Activated CD8-positive, alpha-beta memory T cell treated with anti-CD3 and anti-CD28 coated beads, Interleukin-2, amount 50 U/mL, for 48 hours (primary cell): ENCODE results near the gene EBF4.

ENCODE experiments used
- DNase-seq: peaks from one replicate; pipeline ENCODE4 v3.0.0-alpha.2; 2020

Gene EBF4

DNA sequence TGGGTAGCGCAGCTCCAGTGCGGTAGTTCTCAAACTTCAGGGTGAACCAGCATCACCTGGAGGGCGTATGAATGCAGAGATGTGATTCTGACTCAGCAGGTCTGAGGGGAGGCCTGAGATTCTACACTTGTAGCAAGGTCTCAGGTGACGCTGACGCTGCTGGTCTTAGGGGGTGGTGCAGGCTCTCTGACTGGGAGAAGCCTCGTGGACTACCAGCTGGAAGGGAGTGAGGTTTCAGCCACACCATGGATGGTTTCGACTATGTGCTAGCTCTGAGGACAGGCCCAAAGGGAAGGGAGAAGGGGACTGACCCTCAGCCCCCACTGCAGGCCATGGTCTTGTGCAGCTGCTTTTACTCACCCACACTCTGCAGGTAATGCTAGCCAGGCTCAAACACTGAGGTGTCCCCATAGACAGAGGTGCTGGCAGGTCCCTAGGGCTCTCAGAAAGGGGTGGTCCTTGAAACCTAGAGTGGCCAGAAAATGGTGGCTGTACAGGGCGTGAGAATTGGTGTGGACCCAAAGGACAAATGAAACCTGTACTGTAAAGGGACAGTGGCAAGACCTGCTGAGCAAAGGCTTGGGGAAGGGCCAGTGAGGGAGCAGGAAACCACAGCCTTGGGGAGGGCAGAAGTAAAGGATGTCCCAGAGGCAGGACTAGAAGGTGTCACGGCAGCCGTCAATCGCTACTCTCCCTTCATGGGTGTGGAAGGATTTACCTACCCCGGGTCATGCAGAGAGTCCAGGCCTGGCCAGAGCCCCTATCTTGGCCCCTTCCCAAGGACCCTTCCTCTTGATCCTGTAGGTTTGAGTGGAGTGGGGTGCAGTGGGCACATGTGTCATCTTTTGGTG, 52.7 kb downstream of the EBF4 start:
- DNase-seq = peak; percentile 46

DNA sequence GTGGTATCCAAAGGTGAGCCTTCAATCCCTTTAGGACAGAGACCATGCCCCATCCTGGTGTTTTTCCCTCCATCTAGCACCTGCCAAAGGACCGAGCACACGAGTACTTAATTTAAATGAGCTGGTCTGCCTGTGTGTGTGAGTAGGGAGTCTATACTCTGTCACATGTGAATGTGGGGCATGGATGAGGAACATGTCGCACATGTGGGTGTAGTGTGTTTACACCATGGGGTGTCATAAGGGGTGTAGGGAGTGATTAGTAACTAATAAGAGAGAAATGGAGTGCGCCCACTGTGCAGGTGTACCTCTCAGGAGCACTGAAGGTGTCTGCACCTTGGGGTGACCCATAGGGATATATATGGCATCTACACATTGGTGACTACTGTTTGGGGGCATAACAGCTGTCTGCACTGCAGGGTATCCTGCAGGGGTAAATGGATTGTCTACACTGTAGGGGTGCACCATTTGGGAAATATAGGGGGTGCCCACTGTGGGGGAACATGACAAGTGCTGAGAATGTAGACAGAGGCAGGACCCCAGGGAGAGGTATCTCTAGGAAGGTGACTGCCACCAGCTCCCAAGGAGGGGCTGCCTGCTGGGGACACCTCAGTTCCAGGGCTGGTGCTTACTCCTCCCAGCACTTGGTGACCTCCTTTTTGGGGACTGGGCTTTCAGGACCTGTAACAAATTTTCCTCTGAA, 53.5 kb downstream of the EBF4 start:
- DNase-seq = peak; percentile 33

DNA sequence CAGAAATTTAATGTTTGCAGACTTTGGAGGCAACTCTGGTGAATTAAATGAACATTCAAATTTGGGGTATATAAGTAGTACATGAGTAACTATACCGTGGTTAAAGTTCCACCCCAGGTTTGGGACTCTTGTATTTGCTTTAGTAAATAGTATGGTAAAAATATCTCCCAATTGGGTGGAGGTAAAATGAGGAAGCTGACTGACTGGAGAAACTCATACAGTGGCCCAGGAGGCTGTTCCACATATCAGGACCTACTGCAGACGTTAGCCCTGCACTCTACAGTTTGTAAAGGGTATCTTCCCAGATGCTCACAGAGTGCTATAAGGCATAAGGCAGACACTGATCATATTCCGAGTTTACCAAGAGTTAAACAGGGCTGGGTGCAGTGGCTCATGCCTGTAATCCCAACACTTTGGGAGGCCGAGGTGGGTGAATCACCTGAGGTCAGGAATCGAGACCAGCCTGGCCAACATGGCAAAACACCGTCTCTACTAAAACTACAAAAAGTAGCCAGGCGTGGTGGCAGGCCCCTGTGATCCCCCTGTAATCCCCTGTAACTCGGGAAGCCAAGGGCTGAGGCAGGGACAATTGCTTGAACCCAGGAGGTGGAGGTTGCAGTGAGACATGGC, 54.2 kb downstream of the EBF4 start:
- DNase-seq = peak; percentile 25

DNA sequence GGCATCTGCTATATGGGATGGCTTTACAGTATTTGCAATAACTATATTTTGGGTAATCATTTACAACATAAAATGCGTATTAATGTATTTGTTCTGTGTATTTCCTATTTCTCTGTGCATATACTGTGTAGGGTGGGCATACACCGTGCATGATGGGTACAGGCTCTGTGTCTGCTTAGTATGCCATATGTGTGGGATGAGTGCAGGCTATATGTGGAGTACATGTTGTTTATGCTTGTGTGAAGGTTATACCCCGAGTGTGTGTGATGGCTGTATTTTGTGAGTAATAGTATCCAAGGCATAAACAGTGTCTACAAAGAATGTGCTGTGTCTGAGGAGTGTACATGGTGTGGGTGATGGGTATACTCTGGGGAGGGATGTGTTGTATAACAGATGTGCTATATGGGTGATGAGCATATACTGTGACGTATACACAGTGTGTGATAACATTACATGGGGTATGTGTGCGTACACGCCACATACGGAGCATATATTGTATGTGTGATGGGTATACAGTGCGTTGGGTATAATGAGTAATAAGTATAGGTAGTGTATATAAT, 55.2 kb downstream of the EBF4 start:
- DNase-seq = peak; percentile 30

DNA sequence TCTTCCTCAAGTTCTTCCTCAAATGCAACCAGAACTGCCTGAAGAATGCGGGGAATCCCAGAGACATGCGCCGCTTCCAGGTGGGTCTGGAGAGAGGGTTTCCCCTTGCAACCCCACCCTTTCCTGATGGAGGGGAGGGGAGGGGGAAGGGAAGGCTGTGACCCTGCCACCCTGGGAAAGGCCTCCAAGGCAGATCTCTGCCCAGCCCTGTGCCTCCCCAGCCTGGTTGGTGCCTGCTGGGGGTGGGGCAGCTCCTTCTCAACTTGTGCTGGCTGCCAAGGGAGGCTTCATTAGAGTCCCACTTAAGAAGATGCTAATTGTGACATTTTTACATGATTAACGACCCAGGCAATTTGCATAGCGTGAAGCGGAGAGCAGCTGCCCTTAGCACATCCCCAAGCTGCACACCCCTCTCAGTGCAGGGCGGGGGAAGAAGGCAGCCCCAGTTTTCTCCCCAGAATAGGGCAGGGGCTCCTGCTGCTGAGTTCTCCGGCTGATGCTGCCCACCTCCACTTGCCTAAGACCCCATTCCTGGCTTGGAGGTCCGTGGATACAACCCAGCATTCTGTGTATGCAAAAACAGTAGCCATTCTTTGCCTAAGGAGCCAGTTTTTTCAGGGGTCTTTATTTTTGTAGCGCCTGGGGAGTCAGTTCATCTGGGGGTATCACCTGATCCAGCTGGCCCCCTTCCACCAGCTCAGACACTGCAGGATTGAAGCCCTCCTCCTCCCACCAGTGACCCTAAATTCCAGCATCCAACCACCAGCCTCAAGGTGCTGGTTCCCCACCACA, 56.2 kb downstream of the EBF4 start:
- peak; percentile 44 for DNase-seq

DNA sequence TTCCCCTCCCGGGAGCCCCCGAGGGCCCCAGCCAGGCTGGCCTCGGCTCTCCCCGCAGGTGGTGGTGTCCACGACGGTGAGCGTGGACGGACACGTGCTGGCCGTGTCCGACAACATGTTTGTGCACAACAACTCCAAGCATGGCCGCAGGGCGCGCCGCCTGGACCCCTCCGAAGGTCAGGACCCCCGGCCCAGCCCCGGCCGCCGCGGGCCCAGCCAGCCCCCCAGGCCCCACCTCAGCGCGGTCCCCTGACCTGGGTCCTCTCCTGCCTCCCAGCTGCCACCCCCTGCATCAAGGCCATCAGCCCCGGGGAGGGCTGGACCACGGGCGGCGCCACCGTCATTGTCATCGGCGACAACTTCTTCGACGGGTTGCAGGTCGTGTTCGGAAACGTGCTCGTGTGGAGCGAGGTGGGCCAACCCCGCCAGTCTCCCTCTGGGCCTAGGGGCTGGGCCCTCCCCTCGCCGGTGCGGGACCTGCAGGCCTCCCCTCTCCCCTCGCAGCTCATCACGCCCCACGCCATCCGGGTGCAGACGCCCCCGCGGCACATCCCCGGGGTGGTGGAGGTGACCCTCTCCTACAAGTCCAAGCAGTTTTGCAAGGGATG, 56.9 kb downstream of the EBF4 start:
- peak; percentile 52 for DNase-seq

DNA sequence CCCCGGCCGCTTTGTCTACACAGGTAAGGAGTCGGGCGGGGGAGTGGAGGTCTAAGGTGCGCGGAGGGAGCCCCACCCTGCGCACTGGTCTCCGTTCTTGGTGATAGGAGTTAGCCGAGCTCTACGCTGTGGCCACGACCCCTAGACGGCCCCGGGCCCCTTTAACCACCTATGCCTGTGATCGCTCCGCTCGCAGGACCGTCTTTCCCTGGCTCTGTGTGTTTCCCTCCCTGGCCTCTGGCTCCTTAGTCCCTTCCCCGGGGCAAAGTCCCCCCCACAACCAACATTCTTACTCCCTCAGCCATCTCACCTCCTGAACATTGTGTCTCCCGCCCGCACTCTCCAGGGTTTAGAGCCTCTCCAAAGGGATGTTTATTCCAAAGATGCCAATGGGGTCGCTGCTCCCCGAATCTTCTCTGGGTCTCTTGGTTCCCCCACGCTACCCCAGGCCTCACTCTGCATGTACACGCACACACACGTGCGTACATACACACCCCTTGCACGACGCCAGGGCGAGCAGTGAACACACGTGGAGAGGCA, 57.4 kb downstream of the EBF4 start:
- peak; percentile 54 for DNase-seq

DNA sequence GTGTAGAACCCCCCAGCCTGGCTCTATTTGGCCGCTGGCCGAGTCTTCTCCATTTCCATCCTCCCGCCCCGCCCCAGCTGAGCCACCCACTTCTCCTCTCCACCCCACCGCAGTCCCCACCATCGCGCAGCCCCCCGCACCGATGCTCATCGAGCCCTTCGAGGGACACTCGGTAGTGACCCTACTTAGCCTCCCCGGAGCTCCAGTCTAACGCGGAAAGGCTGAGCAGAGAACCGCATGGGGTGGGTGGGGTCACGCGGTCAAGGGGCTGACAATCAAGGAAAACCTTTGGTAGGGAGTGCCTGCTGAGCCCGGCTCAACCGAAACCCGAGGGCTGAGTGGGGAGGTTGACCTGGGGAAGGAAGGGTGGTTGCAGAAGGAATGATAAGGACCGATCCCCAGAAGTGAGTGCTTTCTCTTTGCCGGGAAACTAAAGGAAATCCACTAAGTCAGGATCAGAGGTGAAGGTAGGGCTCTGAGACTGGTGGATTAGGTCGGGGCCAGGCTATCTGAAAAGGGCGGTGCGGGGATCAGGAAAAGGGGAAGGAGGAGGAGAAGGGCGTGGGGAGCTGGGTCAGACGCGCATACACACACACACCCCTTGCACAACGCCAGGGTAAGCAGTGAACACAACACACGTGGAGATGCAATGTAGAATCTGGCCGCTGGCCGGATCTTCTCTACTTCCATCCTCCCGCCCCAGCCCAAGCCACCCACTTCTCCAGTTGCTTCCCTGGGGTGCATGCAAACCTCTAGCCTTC, 58.1 kb downstream of the EBF4 start:
- peak; percentile 63 for DNase-seq

DNA sequence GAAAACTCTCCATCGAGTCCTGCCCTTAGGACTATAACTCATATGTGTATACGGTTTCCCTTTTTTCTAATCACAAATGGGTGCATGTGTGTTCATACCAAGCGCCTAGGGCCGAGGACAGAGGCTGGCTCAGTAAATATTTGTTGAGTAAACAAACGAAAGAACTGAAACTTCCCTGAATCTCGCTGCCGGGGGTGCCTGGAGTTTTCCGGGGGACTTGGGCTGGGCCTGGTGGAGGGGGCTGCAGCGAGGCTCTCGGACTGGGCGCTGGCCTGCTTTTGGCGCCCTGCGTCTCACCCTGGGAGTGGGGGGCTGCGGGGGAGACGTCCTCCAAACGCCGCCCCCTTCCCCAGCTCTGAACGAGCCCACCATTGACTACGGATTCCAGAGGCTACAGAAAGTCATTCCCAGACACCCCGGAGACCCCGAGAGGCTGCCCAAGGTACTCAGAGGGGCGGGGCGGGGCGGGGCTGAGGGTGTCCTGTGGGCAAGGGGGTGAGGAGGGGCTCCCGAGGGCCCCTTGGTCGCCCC, 58.8 kb downstream of the EBF4 start:
- DNase-seq = peak; percentile 54

DNA sequence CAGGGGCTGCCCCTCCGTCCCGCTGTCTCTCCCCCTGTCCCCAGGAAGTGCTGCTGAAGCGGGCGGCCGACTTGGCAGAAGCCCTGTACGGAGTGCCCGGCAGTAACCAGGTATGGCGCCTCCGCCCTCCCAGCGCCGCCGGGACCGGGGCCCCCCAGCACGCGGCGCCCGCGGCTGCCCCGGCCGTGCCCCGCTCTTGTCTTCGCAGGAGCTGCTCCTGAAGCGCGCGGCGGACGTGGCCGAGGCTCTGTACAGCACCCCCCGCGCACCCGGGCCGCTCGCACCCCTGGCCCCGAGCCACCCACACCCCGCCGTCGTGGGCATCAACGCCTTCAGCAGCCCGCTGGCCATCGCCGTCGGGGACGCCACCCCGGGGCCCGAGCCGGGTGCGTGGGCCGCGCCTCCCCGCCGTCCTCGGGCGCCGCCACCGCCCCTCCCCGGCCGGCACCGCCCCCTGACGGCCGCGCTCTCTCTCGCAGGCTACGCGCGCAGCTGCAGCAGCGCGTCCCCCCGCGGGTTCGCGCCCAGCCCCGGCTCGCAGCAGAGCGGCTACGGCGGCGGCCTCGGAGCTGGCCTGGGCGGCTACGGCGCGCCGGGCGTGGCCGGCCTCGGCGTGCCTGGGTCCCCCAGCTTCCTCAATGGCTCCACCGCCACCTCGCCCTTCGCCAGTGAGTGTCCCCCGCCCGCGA, 59.4 kb downstream of the EBF4 start:
- peak; percentile 80 for DNase-seq

DNA sequence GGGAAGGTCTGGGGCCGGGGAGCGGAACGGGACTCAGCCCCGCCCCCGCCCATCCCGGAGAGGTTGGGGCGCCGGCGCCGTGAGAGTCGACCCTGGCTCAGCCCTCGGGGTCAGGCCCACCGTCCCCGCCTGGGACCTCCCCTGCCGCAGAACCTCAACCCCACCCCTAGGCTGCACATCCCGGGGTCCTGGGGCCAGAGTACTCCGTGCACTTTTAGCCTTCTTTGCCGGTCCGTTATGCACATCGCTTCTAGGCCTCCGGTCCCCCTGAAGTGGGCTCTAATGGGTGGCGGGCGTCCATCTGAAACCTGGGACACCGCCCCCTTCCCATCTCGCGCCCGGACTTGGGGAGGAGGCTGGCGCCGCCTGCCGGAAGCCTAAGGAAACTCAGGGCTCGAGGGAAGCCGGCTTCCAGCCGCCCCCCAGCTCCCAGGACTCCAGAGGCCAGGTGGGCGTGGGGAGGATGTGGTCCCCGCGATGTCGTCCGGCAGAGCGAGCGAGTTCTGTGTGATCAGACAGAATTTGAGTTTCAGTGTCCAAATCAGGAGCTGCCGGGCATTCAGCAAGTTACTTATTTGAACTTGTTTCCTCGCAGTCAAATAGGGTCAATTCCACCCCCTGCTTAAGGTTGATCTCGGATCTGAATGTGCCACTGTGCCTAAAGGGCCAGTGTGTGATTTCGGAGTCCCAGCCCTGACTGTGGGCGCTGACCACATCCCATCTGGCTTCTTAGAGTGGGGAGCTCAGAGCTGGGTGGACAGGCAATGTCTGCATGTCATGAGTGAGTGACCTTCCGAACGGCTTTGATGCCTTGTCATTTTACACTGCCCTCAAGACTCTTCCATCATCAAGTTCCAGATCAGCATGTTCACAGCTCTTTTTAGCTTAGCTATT, 60.2 kb downstream of the EBF4 start:
- DNase-seq = peak; percentile 77

DNA sequence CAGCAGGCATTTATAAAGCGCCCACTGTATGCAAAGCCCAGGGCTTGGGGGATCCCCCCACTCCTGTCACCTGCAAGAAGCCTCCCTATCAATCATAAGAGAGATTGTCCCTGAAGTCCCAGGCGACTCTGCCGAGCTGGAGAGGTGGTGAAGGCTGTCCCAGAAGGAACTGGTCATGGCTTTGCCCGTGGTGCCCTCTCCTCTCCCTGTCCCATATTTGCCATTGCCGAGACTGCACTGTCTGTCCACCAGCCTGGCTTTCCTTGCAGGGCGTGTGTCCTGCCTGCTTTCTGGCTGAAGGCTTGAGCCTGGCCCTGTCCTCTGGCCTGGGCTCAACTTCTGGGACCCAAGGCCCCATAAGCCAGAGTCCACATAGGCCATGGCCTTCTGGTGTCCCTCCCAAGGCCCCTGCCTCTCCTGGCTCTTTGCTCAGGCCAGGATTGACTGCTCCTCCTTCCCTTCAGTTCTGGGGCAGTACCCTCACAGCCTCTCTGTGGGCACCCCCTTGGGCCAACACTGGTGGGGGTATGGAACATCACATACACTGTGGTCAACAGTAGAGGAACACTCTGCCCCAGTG, 61.0 kb downstream of the EBF4 start:
- peak; percentile 53 for DNase-seq

DNA sequence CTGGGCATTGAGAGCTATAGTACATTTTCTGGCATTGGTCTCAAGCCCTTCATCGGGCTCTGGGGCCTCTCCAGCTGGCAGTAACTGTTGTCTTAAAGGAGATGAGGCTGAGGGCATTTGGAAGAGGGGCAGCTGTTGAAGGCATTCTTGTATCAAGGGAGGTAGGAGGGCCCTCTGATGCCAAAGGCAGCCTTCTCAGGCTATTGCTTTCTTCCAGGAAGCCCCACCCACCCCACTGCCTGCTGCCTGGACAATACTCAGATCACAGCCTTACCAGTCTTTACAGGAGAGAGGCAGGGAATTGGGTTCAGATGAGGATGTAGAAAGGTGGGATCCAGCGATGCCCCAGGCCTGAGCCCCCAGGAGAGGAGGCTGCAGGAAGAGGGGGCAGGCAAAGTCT, 61.8 kb downstream of the EBF4 start:
- peak; percentile 46 for DNase-seq

DNA sequence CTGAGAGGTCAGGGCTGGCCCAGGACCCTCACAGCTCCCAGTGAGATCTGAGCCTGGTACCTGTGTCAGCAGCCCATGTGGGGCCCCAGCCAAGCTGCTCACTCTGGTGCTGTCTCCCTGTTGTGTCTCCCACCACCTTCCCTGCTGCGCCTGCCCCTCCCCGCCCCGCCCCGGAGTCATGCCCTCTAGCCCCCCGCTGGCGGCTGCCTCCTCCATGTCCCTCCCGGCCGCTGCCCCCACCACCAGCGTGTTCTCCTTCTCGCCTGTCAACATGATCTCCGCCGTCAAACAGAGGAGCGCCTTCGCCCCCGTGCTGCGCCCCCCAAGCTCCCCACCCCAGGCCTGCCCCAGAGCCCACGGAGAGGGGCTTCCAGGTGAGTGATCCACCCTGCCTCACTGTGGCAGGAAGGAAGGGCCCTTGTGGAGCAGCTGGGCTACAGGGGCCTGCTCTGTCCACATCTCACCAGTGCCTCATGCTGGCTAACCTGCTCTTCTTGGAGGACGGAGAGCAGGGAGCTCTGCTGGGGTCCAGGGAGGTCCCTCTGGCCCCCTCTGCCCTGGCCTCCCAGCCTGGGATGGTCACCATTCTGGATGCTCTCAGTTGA, 63.0 kb downstream of the EBF4 start:
- DNase-seq = peak; percentile 48

DNA sequence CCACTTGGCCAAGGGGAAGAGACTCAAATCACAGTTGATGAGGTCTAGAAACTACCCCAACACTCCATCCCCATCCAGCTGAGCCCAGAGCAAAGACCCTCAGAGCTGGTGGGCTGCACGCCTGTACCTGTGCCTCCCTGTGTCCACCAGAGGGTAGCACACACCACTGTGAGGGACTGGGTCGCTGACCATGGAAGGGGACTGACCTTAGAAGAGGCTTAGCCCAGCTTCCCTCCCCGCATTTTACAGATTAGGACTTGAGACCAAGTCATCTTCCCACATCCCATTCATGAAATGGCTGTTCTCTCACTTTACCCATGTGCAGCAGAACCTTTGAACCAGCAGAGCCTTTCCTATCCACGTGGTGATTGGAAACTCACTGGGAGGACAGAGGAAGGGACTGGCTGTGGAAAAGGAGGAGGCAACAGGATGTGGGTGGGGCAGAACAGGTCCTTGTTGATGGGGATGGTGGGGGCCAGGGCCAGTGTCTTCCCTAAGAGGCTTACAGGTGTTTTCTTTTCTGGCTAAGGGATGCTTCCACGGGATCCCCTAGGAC, 63.6 kb downstream of the EBF4 start:
- DNase-seq = peak; percentile 52

DNA sequence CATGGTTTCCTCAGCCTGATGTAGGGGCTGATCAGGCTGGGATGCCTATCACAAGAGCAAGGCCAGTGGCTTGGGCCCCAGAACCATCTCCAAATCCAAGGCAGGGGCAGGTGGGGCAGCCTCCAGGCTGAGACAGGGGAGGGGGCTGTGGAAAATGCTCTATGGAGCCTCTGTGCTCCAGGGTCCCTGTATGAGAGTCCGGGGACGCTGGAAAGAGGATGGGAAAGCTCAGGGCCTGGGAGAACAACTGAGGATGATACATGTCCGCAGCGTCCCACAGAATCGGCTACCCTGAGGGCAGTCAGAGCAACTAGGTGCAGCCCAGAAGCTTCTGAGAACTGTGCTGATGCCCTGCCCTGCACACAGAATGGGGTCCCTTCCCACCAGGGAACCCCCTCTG, 64.4 kb downstream of the EBF4 start:
- peak; percentile 26 for DNase-seq

DNA sequence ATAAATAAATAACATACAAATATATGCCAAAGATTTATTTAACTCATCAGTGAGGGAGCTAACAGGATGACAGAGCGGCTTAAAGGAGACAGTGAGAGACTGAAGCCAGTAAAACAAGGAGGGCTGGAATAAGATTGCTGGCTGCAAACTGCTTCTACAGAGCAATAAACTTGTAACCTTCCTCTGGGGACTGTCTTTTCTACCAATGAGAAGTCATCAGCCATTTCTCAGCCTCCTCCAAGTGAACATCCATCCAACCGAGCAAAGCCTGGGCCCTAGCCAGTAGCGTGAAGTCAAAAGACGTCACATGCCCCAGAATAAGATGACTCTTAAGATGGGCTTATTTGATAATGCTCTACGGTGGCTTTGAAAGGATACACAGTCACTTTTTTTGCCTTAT, 65.4 kb downstream of the EBF4 start:
- peak; percentile 22 for DNase-seq

DNA sequence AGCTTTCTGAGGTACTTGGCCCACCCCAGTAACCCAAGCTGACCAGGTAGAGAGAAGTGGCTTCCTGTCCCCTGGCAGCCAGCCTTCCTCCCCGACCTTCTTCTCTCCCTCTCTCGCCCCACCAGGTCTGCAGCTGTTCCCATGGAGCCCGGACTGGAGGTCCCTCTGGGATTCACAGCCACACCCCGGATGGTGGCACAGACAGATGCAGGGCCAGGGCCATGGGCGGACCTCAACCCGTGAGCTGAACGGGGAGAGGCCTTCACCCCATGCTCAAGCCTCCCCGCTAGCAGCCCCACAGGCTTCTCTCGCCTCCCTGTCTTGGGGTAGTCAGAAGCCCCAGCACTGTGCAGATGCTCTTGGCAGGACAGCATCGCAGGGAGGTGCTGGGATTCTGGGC, 66.6 kb downstream of the EBF4 start:
- DNase-seq = peak; percentile 44
